Stimulated activated CD4-positive, alpha-beta T cell treated with anti-CD3 and anti-CD28 coated beads, TNF-alpha, amount 100 ng/mL, for 4 hours (primary cell): ENCODE measurements around the gene AHRR.
"Not testable (repeated sequence)": the region's sequence is repeated elsewhere in the genome, so short reads cannot be mapped to it uniquely, and the experiment has no call there.

ENCODE experiments used
- DNase-seq, 3 experiments: peaks; one replicate each; pipeline ENCODE4 v3.0.0-alpha.2; 2020; ENCODE audit warnings: low read depth in 3 of 3

AHRR gene

DNA sequence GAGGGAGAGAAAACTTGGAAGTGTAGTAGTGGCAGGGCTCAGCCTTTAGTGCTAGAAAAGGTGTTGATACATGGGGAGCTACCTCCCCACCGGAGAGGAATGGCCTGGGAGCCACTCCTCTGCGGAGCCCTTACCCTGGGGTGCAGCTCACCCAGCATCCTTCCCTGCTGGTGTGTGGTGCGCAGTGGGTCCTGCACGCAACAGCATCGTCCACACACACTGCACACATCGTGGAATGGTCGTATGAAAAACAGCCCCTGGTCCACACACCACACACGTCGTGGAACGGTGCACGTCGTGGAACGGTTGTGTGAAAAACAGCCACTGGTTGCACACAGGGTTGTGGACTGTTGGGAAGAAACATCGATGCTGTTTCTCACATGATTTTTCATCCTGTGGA is 16.1 kb upstream of the AHRR start:
- no peak for DNase-seq

GRCh38 chr5:306011-306805 is 15.3 kb upstream of the AHRR start:
- no peak for DNase-seq

- no peak for DNase-seq
Measured at GRCh38 chr5:307306-307705, 14.2 kb upstream of the AHRR start.

DNA sequence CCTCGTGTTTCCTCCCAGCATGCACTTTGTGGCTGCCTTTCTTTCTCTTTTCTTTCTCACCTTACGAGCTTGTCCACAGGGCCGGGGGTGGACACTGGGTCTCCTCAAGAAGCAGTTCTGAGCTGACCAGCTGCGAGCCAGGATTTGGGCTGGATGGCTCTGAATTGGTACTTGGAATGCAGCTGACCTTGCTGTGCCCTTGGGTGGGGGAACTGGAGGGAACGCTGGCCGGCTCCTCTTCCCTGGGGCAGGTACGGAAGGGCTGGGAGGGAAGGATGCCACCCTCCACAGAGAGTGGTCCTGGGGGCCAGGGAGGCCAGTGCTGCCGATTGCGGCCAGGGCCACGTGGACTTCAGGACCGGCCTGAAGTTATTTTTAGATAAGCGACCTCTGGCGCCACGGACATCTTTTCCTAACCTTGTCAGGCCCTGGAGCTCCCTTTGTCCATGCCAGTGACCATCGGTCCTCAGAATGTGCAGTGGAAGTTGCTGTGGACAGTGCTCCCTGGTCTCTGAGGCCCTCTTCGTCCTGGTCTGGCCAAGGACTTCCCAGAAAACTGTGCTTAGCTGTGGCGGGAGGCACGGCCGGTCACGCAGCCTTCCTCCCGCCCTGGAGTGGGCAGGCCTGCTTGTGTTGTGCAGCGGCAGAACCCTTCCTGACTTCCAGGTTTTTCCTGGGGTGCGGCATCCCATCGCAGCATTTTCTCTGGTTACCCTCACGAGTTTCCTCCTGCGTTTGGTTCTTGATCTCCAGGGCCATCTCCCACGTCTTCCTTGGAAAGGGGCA is 13.5 kb upstream of the AHRR start:
- DNase-seq = no peak

DNA sequence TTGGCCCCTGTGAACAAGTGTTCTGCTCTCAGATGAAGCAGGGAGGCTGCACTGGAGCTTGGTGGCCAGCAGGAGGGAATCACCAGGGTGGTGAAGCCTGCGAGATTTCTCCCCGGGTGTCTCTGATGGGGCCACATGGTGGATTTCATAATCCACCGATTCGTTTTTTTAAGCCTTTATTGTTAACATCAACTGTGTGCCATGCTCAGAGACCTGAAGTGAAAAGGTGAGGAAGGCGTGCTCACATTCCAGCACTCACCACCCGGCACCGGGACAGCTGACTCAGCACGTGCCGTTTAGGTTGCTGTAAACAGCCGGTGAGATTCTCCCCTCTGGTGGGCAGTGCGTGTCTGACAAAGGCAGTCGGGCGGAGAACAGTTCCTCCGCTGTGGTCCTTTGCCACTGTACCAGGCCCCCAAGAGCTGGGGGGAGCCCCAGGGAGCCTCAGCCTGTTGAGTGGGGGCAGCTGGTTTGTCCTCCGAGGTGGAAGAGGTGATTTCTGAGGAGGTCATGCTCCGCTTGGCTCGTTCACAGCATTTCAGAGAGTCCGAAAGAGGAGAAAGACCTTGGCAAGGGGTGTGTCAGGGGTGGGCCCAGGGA is 12.7 kb upstream of the AHRR start:
- DNase-seq = no peak

- not testable (repeated sequence) for DNase-seq
Measured at GRCh38 chr5:309831-310230, 11.7 kb upstream of the AHRR start.

DNA sequence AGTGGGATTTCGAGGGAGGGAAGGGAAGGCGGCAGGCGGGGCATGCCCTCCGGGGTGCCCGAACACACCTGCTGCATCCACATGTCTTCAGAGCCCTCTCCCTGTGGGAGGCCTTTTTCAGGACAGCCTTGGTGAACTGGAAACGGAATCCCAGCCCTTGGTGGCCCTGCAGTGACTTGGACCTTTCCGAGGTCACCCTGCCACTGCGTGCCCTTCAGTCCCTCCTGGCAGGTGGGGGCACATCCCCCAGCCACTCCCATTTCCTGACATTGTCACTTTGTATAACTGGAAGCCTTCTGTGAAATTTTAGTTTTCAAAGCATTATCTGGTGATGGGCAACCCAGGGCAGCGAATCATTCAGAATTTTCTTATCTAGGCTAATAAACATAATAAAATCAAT is 11.0 kb upstream of the AHRR start:
- no peak for DNase-seq

DNA sequence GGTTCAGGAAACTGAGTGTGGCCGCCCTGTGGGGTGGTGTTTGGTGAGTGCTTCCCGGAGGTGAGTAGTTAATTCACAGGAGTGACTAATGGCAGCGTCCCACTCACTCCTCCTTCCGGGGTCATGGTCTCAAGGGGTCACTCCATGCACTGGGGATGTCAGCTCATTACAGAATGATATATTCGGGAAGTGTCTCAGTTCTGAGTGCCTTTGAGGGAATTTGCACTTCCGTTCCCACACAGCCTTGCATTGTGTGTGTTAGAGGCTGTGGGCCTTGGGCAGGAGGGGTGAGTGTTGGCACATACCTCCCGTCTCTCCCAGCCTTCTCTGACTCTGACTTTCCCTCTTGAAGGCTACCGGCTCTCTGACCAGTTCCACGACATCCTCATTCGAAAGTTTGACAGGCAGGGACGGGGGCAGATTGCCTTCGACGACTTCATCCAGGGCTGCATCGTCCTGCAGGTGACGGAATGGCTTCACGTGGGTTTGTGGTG is 10.5 kb upstream of the AHRR start:
- no peak for DNase-seq

DNA sequence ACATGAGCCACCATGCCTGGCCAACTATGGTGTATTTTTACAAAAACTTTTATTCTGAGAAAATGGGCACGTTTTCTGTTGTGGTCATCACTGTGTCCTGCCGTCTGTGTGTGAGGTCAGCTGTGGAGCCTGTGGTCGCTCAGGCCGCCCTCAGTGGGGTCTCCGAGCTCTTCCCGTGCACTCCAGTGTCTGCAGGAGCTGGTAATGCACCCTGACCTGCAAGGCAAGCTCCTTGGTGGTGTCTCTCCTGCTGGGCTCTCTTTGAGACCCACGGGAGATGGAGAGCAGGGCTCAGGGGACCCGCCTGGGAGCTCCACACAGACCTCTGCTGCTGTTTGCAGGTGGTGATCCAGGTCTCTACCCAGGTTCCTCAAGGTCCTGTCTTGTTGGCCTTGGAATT is 9.6 kb upstream of the AHRR start:
- no peak for DNase-seq

DNA sequence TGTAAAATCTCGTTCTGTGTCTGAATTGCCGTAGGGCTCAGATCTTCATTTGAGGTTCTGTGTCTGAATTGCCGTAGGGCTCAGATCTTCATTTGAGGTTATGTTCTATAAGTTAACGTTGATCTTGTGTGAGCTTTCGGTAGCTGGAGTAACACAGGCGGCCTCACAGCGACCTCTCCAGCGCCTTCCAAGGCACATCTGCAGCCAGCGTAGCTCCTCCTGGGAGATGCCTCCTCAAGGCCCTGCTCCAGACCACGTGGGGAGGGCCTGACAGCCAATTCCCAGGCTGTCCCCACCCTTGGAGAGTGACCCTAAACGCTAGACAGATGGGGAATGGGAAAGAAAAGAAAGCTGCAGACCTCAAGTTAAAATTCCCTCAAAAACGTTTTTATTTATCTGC is 8.7 kb upstream of the AHRR start:
- DNase-seq = no peak

DNA sequence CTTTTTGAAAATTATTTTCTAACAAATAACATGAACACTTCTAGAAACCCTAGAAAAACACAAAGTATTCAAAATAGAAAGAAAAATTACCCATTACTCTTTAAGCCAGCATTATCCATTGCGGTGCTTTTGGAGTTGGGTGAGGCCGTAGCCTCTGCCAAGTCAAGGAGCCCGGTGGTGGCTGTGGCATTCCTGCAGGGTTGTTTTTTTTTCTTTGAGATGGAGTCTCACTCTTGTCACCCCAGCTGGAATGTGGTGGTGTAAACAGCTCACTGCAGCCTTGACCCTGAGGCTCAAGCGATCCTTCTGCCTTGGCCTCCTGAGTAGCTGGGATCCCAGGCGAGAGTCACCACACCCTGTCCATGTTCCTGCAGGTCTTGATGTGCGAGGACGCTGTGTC is 8.2 kb upstream of the AHRR start:
- no peak for DNase-seq

GRCh38 chr5:313806-314376 is 7.6 kb upstream of the AHRR start:
- DNase-seq = no peak

DNA sequence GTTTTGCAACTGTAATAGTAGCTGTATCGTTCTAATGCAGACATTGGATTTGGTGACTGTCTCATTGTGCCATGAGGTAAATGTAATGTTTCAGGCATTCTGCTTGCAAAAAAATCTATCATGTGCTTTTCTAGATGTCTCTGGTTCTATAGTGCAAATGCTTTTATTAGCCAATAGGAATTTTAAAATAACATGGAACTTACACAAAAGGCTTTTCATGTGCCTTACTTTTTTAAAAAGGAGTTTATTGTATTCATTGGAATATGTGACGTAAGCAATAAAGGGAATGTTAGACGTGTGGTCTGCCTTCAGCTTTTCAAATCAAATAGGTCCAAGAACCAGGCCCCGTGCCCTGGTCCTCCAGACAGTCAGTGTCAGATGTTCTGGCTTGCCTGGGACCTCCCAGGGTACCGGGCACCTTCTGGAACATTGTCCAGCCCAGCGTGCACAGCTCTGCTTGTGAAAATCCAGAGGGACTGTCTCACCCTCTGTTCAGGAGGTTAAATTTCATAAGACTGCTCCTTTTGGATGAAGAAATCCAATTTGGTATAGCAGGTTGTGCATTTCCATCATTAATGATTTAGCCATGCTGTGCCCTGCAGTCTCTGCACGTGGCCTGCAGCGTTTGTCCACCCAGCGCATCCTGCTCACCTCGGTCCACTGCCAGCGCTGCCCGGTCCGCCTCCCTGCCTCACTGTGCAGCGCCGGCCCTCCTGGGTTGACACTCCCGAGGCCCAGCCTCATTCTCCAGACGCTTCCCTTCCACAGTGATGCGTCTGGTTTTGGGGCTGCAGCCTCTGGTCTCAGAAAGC is 6.6 kb upstream of the AHRR start:
- no peak for DNase-seq

DNA sequence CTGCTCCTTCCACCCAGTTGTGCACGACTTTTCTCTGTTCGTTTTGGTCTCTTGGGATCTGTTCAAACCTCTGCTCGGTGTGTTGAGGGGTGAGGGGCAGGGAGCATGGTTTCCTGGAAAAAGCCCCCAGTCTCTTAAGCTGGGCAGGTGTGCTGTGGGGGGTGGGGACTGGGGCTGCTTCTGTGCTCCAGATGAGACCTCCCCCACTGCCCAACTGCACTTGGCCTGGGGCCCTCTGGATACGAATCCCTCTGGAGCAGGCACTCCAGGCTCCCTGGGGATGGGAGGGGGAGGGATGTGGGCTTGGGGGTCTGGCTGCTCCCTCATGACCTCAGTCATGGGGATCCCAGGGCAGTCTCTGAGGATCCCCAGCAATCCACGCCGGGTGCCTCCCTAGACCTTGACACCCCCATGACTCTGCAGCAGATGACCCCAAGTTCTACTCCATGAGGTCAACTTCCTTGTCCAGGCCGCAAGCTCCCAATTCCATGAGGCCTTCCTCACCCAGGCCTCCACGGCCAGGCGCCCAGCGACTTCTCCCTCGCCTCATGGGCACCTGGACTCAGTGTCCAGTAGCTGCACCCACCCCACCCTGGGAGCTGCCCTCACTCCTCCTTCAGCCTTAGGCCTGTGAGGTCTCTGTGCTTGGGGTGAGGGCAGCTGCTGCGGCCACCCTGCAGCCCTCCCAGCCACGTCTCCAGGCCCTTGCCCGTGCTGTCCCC is 5.9 kb upstream of the AHRR start:
- no peak for DNase-seq

GRCh38 chr5:316210-317085 is 5.1 kb upstream of the AHRR start:
- DNase-seq = no peak

- DNase-seq = no peak
Measured at GRCh38 chr5:317086-317811, 4.3 kb upstream of the AHRR start.

GRCh38 chr5:318341-318897 is 3.1 kb upstream of the AHRR start:
- DNase-seq = no peak

- no peak for DNase-seq
Measured at GRCh38 chr5:318931-319601, 2.4 kb upstream of the AHRR start.
